ENCODE results near the gene PNKD.
"Not testable (repeated sequence)": the region's sequence is repeated elsewhere in the genome, so short reads cannot be mapped to it uniquely, and the experiment has no call there.

DNA sequence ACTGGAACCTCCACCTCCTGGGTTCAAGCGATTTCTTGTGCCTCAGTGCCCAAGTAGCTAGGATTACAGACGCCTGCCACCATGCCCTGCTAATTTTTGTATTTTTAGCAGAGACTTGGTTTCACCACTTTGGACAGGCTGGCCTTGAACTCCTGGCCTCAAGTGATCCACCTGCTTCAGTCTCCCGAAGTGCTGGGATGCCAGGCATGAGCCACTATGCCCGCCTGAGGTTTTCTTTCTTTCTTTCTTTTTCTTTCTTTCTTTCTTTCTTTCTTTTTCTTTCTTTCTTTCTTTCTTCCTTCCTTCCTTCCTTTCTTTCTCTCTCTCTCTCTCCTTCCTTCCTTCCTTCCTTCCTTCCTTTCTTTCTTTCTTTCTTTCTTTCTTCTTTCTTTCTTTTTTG, 44.4 kb downstream of the PNKD start:
- TF ChIP-seq, protein P1, sequence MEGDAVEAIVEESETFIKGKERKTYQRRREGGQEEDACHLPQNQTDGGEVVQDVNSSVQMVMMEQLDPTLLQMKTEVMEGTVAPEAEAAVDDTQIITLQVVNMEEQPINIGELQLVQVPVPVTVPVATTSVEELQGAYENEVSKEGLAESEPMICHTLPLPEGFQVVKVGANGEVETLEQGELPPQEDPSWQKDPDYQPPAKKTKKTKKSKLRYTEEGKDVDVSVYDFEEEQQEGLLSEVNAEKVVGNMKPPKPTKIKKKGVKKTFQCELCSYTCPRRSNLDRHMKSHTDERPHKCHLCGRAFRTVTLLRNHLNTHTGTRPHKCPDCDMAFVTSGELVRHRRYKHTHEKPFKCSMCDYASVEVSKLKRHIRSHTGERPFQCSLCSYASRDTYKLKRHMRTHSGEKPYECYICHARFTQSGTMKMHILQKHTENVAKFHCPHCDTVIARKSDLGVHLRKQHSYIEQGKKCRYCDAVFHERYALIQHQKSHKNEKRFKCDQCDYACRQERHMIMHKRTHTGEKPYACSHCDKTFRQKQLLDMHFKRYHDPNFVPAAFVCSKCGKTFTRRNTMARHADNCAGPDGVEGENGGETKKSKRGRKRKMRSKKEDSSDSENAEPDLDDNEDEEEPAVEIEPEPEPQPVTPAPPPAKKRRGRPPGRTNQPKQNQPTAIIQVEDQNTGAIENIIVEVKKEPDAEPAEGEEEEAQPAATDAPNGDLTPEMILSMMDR (IDR thresholded peaks at IDR 0.05; ENCODE audit: insufficient read depth, low read length), result not testable (repeated sequence)
- TF ChIP-seq REST (IDR thresholded peaks at IDR 0.05; ENCODE audit: insufficient replicate concordance, low read depth); GABPA (IDR thresholded peaks at IDR 0.05; ENCODE audit: low read depth); POLR2AphosphoS5 (IDR thresholded peaks at IDR 0.05; ENCODE audit: low read depth): not testable (repeated sequence)
